Measurements from ENCODE around the gene HELZ2. TPM values are rescaled to one million over a fixed set of nuclear protein-coding genes. Genes with fewer than 3 reads are reported as not detected.

HELZ2 gene
- total RNA-seq, 1 experiment from 2014 or later: 27.9 TPM

DNA sequence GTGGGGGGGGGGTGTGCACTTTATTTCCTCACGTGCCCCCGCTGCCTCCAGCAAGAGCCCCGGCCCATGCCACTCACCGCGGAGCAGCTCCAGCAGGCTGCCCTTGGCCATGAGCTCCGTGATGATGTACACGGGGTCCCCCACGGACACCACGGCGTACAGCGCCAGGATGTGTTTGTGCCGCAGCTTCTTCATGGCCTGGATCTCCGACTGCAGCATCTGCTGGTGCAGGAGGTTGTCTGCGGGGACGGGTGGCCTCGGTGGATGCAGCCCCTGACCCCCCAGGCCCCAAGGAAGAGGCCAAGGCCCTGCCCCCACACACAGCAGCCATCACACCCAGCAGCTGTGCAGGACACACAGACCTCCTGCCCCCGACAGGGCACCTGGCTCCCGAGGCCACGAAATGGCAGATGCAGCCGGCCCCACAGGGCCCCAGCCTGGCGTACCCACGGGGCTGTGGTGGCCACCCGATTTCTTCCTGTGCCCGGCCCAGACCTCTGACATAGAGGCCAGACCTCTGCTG, 41.5 kb downstream of the HELZ2 start:
- Histone ChIP-seq H3K4me1 (ENCODE audit: insufficient read depth, low read length) (no peaks in the 10 kb centered on the region), H2AK5ac (ENCODE audit: insufficient read length, low read length) (no peak overlapping the region), H3K23me2 (ENCODE audit: insufficient read length, low read depth, low read length, poor library complexity, severe bottlenecking) (no peaks in the 10 kb centered on the region), H2BK12ac (ENCODE audit: insufficient read length, low read depth, low read length) (no peak overlapping the region), H4K8ac (replicated peaks; ENCODE audit: insufficient read length, low read depth, low read length) (no peak overlapping the region), H3K27ac (ENCODE audit: insufficient read length, low read depth, low read length) (no peak overlapping the region), H3K27me3 (ENCODE audit: insufficient read depth, low read length) (no peaks in the 10 kb centered on the region), H2AFZ (ENCODE audit: low read length) (no peak overlapping the region), H3K18ac (ENCODE audit: insufficient read length, low read depth, low read length) (no peak overlapping the region), H3K4ac (ENCODE audit: low read depth, low read length) (no peak overlapping the region), H3K9ac (ENCODE audit: extremely low read depth, insufficient read length, low read length) (no peak overlapping the region), H2BK20ac (ENCODE audit: low read depth, low read length, poor library complexity, severe bottlenecking) (no peak overlapping the region), H4K91ac (ENCODE audit: insufficient read length, low read depth, low read length) (no peak overlapping the region), H3T11ph (ENCODE audit: low read length) (no peak overlapping the region), H3K56ac (ENCODE audit: insufficient read length, low read depth, low read length) (no peak overlapping the region), H2BK5ac (ENCODE audit: insufficient read length, low read length) (no peak overlapping the region), H2BK15ac (ENCODE audit: low read depth, low read length) (no peak overlapping the region), H3K9me3 (ENCODE audit: control insufficient read depth, low read depth, low read length) (no peaks in the 10 kb centered on the region), H4K20me1 (ENCODE audit: control insufficient read depth, insufficient read depth, insufficient read length) (peaks cover 5% of the 10 kb centered on the region), H3K79me2 (ENCODE audit: insufficient read depth, low read length) (no peaks in the 10 kb centered on the region), H3K79me1 (ENCODE audit: insufficient read depth, low read depth, low read length, poor library complexity, severe bottlenecking) (no peaks in the 10 kb centered on the region), H3K23ac (ENCODE audit: insufficient read length, low read depth, low read length) (no peak overlapping the region), H4K5ac (ENCODE audit: insufficient read length, low read depth, low read length) (no peak overlapping the region), H3K14ac (ENCODE audit: insufficient read depth, low read length) (no peak overlapping the region), H2BK120ac (ENCODE audit: low read depth, low read length, poor library complexity, severe bottlenecking) (no peak overlapping the region), H3K4me2 (ENCODE audit: insufficient read depth, insufficient read length, low read length) (no peak overlapping the region)
- H3K27ac Mint-ChIP-seq: no peak overlapping the region
- H3K4me1 Mint-ChIP-seq: peaks cover 3 to 8% of the 10 kb centered on the region in 2 experiments; a peak in 3 of 4 replicates
- H3K9me3 Mint-ChIP-seq: no peaks in the 10 kb centered on the region
- no CpG with 5 or more reads among the region's 24 CpGs for WGBS (ENCODE audit: extremely low coverage, insufficient read length, low lambda C conversion rate)
- DNase-seq: no peak
- TF ChIP-seq, protein P1, sequence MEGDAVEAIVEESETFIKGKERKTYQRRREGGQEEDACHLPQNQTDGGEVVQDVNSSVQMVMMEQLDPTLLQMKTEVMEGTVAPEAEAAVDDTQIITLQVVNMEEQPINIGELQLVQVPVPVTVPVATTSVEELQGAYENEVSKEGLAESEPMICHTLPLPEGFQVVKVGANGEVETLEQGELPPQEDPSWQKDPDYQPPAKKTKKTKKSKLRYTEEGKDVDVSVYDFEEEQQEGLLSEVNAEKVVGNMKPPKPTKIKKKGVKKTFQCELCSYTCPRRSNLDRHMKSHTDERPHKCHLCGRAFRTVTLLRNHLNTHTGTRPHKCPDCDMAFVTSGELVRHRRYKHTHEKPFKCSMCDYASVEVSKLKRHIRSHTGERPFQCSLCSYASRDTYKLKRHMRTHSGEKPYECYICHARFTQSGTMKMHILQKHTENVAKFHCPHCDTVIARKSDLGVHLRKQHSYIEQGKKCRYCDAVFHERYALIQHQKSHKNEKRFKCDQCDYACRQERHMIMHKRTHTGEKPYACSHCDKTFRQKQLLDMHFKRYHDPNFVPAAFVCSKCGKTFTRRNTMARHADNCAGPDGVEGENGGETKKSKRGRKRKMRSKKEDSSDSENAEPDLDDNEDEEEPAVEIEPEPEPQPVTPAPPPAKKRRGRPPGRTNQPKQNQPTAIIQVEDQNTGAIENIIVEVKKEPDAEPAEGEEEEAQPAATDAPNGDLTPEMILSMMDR (conservative IDR thresholded peaks at IDR 0.05): no peak
- no peaks in the 10 kb centered on the region for H3K27me3 Mint-ChIP-seq (ENCODE audit: low read depth)
- no peaks in the 10 kb centered on the region for H3K36me3 Mint-ChIP-seq (ENCODE audit: insufficient read depth in 1 of 3, low read depth in 3 of 3)
- no peak overlapping the region for H3K4me3 Mint-ChIP-seq
